Stimulated activated CD4-positive, alpha-beta T cell treated with anti-CD3 and anti-CD28 coated beads, Interleukin-15, amount 100 ng/mL, for 48 hours (primary cell): Measurements from ENCODE around the gene CDK2AP2.
"Not testable (repeated sequence)": the region's sequence is repeated elsewhere in the genome, so short reads cannot be mapped to it uniquely, and the experiment has no call there.

Experiments used
- DNase-seq, 2 donors: peaks; one replicate each; pipeline ENCODE4 v3.0.0-alpha.2; 2020; ENCODE audit warnings: low read depth in 2 of 2

Gene CDK2AP2

GRCh38 chr11:67507864-67508485, at the start of gene CDK2AP2:
CDK2AP2 (minus strand) TSS chr11:67508162; CDS start chr11:67508082, 80 bp downstream.
- peak; percentile 99 for DNase-seq

GRCh38 chr11:67556244-67556643, 48.3 kb upstream of the CDK2AP2 start:
- no peak for DNase-seq

GRCh38 chr11:67551697-67552096, 43.7 kb upstream of the CDK2AP2 start:
- not testable (repeated sequence) for DNase-seq

GRCh38 chr11:67551127-67551526, 43.2 kb upstream of the CDK2AP2 start:
- DNase-seq: no peak

- no peak for DNase-seq
Measured at GRCh38 chr11:67548555-67549110, 40.7 kb upstream of the CDK2AP2 start.

GRCh38 chr11:67548112-67548511, 40.1 kb upstream of the CDK2AP2 start:
- DNase-seq: not testable (repeated sequence)

GRCh38 chr11:67545280-67545679, 37.3 kb upstream of the CDK2AP2 start:
- no peak for DNase-seq

- no peak for DNase-seq
Measured at GRCh38 chr11:67544616-67545242, 36.8 kb upstream of the CDK2AP2 start.

- no peak for DNase-seq
Measured at GRCh38 chr11:67543585-67543984, 35.6 kb upstream of the CDK2AP2 start.

GRCh38 chr11:67542971-67543370, 35.0 kb upstream of the CDK2AP2 start:
- no peak for DNase-seq

- no peak for DNase-seq
Measured at GRCh38 chr11:67542169-67542568, 34.2 kb upstream of the CDK2AP2 start.

GRCh38 chr11:67541198-67541597, 33.2 kb upstream of the CDK2AP2 start:
- DNase-seq: no peak

- no peak for DNase-seq
Measured at GRCh38 chr11:67539550-67539949, 31.6 kb upstream of the CDK2AP2 start.

- no peak for DNase-seq
Measured at GRCh38 chr11:67538823-67539505, 31.0 kb upstream of the CDK2AP2 start.

GRCh38 chr11:67538306-67538705, 30.3 kb upstream of the CDK2AP2 start:
- DNase-seq: no peak

- no peak for DNase-seq
Measured at GRCh38 chr11:67535561-67535960, 27.6 kb upstream of the CDK2AP2 start.

GRCh38 chr11:67534070-67534679, 26.2 kb upstream of the CDK2AP2 start:
- no peak for DNase-seq

GRCh38 chr11:67532889-67533288, 24.9 kb upstream of the CDK2AP2 start:
- DNase-seq: no peak

- no peak for DNase-seq
Measured at GRCh38 chr11:67530282-67530592, 22.3 kb upstream of the CDK2AP2 start.

GRCh38 chr11:67528376-67528775, 20.4 kb upstream of the CDK2AP2 start:
- DNase-seq: no peak

- DNase-seq: no peak
Measured at GRCh38 chr11:67525275-67525976, 17.5 kb upstream of the CDK2AP2 start.

GRCh38 chr11:67524480-67524808, 16.5 kb upstream of the CDK2AP2 start:
- DNase-seq: no peak
